NCI-H82 treated with DMSO at 0.1 percent for 48 hours (cell line): ENCODE results near the gene ADD1.

Source experiments
- DNase-seq: peaks from one replicate; lab custom pipeline; 2025; ENCODE audit not compliant: unreplicated experiment; lab: John Stamatoyannopoulos, UW

Gene ADD1

DNA sequence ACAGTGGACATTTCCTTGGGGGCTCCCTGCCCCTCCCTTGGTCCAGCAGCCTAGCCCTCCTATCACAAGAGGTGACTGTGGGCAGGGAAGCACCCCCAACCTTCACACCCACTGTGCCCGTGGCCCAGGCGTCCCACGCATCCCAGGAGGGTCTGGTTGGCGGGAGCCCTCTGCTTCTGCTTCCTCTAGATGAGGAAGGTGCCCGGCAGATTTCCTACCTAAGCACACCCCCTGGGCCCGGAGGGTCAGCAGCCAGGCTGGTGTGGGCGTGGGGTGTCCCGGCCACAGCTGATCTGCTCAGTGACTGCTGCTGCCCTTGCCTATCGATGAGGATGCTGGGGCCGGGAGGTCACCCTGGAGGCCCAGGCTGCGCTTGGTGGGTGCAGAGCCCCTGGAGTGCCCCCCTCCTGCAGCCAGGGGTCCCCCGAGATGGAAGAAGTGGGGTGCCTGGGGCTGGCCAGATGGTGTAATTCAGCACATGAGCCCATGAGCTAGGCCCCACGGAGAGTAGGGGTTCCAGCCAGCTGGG lies 38.6 kb upstream of the ADD1 start:
- no peak for DNase-seq

- no peak for DNase-seq
Measured at GRCh38 chr4:2805712-2806389, 37.8 kb upstream of the ADD1 start.

- no peak for DNase-seq
Measured at GRCh38 chr4:2806390-2807355, 37.0 kb upstream of the ADD1 start.

DNA sequence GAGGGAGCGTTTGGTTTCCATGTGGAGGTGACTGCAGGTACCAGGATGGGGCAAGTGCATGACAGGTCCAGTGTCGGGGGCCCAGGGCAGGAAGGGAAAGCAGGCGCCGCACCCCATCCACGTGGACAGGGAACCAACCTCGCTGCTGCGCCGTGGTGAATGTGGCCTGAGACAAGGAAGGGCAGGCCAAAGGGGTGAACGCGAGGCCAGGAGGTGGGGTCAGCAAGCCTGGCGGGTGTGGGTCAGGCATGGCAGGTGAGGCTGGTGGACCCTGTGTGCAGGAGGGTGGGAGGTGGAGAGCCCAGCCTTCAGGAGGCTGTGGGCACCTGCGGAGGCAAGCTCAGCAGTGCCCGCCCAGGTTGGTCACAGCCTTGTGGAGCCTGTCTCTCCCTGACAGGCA lies 36.1 kb upstream of the ADD1 start:
- no peak for DNase-seq

DNA sequence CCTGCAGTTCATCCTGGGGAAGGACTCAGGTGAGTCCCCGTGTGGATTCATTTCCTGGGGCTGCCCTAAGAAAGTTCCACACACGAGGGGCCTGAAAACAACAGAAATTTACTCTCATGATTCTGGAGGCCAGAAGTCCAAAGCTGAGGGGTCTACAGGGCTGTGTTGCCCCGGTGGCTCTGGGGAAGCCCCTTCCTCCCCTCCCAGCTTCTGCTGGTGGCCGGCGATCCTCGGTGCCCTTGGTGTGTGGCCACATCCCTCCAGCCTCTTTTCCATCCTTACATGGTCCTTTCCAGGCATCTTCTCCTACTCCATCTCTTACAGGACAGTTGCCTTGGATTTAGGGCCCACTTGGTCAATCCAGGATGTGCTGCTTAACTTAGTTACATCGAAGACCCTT lies 35.6 kb upstream of the ADD1 start:
- no peak for DNase-seq

GRCh38 chr4:2809610-2810180 lies 33.9 kb upstream of the ADD1 start:
- DNase-seq, result no peak

DNA sequence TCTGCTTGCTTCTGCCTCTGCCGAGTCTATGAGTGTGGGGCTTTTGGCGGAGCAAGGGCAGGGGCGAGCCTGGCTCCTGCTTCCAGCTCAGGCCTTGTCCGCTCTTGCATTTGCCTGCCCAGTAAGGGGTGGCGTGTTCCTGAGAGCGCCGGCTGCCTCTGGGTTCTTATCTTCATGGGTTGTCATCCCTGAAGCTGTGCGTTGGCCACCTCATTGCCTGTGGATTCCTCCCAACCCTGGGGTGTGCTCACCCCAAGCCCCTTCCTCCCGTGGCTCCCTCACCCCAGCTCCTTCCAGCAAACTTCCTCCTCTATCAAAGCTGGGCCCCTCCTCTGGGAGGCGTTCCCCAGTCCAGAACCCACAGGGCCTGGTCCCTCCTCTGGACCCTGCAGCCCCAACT lies 33.3 kb upstream of the ADD1 start:
- DNase-seq, result no peak

- no peak for DNase-seq
Measured at GRCh38 chr4:2811830-2812611, 31.6 kb upstream of the ADD1 start.

- DNase-seq, result no peak
Measured at GRCh38 chr4:2812612-2813354, 30.9 kb upstream of the ADD1 start.

- DNase-seq, result no peak
Measured at GRCh38 chr4:2813446-2814405, 29.9 kb upstream of the ADD1 start.

- DNase-seq, result no peak
Measured at GRCh38 chr4:2814627-2815270, 28.9 kb upstream of the ADD1 start.

- no peak for DNase-seq
Measured at GRCh38 chr4:2816401-2816954, 27.2 kb upstream of the ADD1 start.

- no peak for DNase-seq
Measured at GRCh38 chr4:2817137-2817536, 26.5 kb upstream of the ADD1 start.

DNA sequence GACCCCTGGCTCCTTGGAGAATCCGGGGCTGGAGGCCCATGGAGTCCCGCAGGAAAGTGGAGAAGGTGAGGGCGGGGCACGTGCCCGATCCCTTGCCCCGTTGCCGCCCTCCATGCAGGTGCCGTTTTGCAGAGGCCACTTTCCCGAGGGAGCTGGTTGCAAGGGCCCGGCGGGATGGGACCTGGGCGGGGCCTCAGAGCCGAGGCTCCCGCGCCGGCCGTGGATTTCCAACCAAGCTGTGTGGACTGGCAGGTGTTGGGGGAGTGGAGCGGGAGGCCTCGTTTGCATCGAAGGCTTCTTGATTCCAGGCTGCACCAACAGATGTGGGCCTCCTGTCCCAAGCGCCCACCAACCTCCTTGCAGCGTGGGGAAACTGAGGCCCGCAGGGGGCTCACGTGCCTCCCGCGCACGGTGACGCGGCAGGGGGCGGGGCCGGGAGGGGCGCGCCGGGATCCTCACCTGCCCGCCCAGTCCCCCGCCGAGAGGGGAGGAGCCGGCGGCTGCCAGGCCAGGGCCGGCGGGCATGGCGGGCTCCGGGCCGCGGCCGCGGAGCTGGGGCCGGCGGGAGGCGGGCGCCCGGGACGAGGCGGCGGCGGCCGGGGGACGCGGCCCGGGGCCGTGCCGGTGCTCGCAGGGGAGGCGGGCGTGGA lies 25.8 kb upstream of the ADD1 start:
- no peak for DNase-seq

DNA sequence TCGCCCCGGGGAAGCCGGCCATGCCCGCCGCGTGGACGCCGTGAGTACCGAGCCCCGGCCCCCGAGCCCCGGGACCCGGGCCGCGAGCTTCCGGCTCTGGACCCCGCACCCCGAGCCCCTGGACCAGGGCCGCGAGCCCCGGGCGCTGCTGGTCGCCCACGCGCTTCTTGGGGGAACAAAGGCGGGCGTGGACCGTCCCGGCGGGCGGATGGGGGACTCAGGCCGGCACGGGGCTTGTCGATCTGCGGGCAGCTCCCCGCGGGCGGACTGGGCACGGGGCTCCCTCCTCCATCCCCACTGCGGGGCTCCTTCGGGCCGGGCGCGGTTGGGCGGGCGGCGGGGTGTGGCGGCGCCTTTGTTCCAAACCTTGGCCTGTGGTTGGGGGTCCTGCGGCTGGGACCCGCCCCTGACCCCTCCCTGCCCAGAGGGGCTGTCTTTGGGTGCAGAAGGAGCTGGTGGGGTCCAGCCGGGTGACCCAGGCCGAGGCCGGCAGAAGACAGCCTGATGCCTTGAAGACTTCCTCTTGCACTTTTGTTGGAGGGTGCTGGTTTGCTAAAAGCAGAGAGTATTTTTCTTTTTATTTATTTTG lies 25.2 kb upstream of the ADD1 start:
- no peak for DNase-seq

DNA sequence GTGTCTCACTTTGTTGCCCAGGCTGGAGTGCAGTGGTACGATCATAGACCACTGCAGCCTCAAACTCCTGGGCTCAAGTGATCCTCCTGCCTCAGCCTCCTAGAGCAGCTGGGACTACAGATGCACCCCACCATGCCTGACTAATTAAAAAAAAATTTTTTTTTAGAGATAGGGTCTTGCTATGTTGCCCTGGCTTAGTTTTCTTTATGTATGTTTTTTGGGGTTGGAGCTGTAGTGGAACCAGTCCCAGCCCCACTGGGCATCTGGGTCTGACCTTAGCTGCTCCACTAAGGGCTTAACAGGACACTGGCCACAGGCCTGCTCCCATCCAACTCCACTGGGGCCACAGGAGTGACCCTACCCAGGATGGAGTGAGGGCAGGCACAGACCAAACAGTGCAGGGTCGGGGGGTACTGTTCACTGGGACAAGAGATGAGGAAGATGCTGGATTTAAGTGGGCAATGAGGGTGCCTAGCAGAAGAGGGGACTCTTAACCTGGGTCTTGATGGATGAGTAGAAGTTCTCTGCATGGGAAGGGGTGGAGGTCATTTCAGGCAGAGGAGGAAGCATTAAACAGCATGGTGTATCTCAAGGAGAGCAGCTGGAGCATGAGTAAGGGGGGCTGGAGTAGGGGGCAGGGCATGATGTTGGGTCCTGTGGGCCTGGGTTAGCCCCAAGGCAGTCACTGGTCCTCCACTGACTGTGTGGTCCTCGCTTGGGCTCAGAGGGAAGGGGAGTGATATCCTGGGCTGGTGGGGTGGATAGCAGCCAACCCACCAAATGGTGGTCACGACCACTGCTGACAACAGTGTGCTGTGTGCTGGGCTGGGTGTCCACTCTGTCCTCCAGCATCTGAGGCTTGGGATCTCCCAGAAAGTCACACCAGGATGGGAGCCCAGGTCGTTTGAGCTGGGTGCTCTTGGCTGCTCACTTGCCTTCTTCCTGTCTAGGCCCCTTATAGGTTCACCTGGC lies 24.1 kb upstream of the ADD1 start:
- DNase-seq, result no peak
